Nephron progenitor cell (in vitro differentiated cells): Measurements from ENCODE around the gene SLC46A3.
A peak's percentile ranks its signal among the peaks of the same experiment; 100 is the strongest.

Experiments used
- DNase-seq: peaks from one replicate; pipeline ENCODE4 v3.0.0; 2021
- H3K27ac Mint-ChIP-seq: 2 replicates; pipeline ENCODE4 v1.8.0; 2021; ENCODE audit warnings: mild to moderate bottlenecking, moderate library complexity, mixed read lengths
- H3K27me3 Mint-ChIP-seq: 2 replicates; pipeline ENCODE4 v1.8.0; 2021; ENCODE audit warnings: mild to moderate bottlenecking, low read depth, mixed read lengths; ENCODE audit not compliant: poor library complexity
- H3K36me3 Mint-ChIP-seq: 2 replicates; pipeline ENCODE4 v1.8.0; 2021; ENCODE audit warnings: low read depth, mixed read lengths
- H3K4me1 Mint-ChIP-seq: 2 replicates; pipeline ENCODE4 v1.8.0; 2021; ENCODE audit warnings: mixed read lengths
- H3K4me3 Mint-ChIP-seq: 2 replicates; pipeline ENCODE4 v1.8.0; 2021; ENCODE audit warnings: mild to moderate bottlenecking, moderate library complexity, mixed read lengths
- H3K9me3 Mint-ChIP-seq: 2 replicates; pipeline ENCODE4 v1.8.0; 2021; ENCODE audit warnings: mild to moderate bottlenecking, moderate library complexity, mixed read lengths
- CTCF ChIP-seq: fragments of 200-600 bp; sonication (generic); IDR thresholded peaks from 2 replicates; pipeline ENCODE4 v1.5.0; 2021; ENCODE audit warnings: antibody characterized with exemption

The SLC46A3 gene

GRCh38 chr13:28655561-28655960, 63.2 kb downstream of the SLC46A3 start:
- Mint-ChIP-seq H3K27me3 (no peaks in the 10 kb centered on the region), H3K36me3 (no peaks in the 10 kb centered on the region), H3K9me3 (no peaks in the 10 kb centered on the region), H3K4me3 (peak overlapping the region; percentile 29), H3K27ac (no peak overlapping the region), H3K4me1 (peaks cover 53% of the 10 kb centered on the region)
- no peak for TF ChIP-seq CTCF
- DNase-seq, result no peak

GRCh38 chr13:28654276-28654675, 64.5 kb downstream of the SLC46A3 start:
- Mint-ChIP-seq H3K36me3 (no peaks in the 10 kb centered on the region), H3K9me3 (no peaks in the 10 kb centered on the region), H3K4me3 (no peak overlapping the region), H3K4me1 (peaks cover 43% of the 10 kb centered on the region), H3K27ac (no peak overlapping the region), H3K27me3 (no peaks in the 10 kb centered on the region)
- no peak for DNase-seq
- no peak for TF ChIP-seq CTCF

- Mint-ChIP-seq H3K4me3 (no peak overlapping the region), H3K4me1 (peaks cover 37% of the 10 kb centered on the region), H3K36me3 (peaks cover under 1% of the 10 kb centered on the region), H3K27me3 (no peaks in the 10 kb centered on the region), H3K9me3 (no peaks in the 10 kb centered on the region), H3K27ac (peak overlapping the region; percentile 27)
- TF ChIP-seq CTCF, result no peak
- no peak for DNase-seq
These were observed 65.7 kb downstream of the SLC46A3 start for GRCh38 chr13:28653111-28653510.

GRCh38 chr13:28651810-28652401, 66.9 kb downstream of the SLC46A3 start:
- H3K27me3 Mint-ChIP-seq, result no peaks in the 10 kb centered on the region
- H3K4me1 Mint-ChIP-seq, result peaks cover 25% of the 10 kb centered on the region

DNA sequence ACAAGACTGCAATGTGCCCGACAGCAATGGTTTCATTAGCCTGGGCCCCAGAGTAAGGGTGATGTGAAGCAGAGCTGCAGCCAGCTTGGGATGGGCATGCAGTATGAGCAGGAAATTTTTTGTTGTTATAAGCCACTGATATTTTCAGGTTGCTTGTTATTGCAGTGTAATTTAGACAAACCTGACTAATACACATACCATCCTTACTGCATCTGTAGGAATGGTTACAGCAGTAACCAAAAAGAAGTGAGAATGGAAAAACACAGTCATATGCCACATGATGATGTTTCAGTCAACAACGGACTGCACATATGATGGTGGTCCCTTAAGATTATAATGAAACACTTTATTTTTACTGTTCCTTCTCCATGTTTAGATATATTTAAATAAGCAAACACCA, 68.5 kb downstream of the SLC46A3 start:
- no peak overlapping the region for H3K27ac Mint-ChIP-seq
- no peak overlapping the region for H3K4me3 Mint-ChIP-seq
- peaks cover 5% of the 10 kb centered on the region for H3K36me3 Mint-ChIP-seq
- TF ChIP-seq CTCF, result no peak
- no peak for DNase-seq
- no peaks in the 10 kb centered on the region for H3K9me3 Mint-ChIP-seq
- H3K27me3 Mint-ChIP-seq, result no peaks in the 10 kb centered on the region
- peaks cover 15% of the 10 kb centered on the region for H3K4me1 Mint-ChIP-seq

More at GRCh38 chr13:28651810-28652401, 66.9 kb downstream of the SLC46A3 start:
- DNase-seq, result no peak
- no peaks in the 10 kb centered on the region for H3K9me3 Mint-ChIP-seq
- H3K36me3 Mint-ChIP-seq, result peaks cover 5% of the 10 kb centered on the region
- no peak overlapping the region for H3K4me3 Mint-ChIP-seq
- peak overlapping the region; percentile 33 for H3K27ac Mint-ChIP-seq
- TF ChIP-seq CTCF, result no peak
